ENCODE results near the gene NPPA.
"Not testable (repeated sequence)": the region's sequence is repeated elsewhere in the genome, so short reads cannot be mapped to it uniquely, and the experiment has no call there.

NPPA gene

GRCh38 chr1:11805422-11806306, 41.9 kb downstream of the NPPA start, which contains the start of the genes CLCN6 and MTHFR:
Gene CLCN6, plus strand, starts transcription at chr1:11806191. Its CDS starts 72 bp downstream, at chr1:11806263.
Gene MTHFR, minus strand, starts transcription at chr1:11805964. Its CDS starts 2,848 bp downstream, at chr1:11803116.
- DNase-seq, result peak; percentile 98

- peak; percentile 34 for DNase-seq
These were observed 42.7 kb downstream of the NPPA start for GRCh38 chr1:11804666-11805421.

- DNase-seq, result not testable (repeated sequence)
These were observed 43.5 kb downstream of the NPPA start for GRCh38 chr1:11803924-11804665.

- DNase-seq, result peak; percentile 84
These were observed 44.4 kb downstream of the NPPA start for GRCh38 chr1:11802973-11803885.

GRCh38 chr1:11802616-11802972, 45.0 kb downstream of the NPPA start:
- no peak for DNase-seq

GRCh38 chr1:11800756-11801433, 46.7 kb downstream of the NPPA start:
- no peak for DNase-seq

GRCh38 chr1:11800391-11800755, 47.2 kb downstream of the NPPA start:
- no peak for DNase-seq

GRCh38 chr1:11799896-11800295, 47.7 kb downstream of the NPPA start:
- DNase-seq, result no peak

- DNase-seq, result no peak
These were observed 48.5 kb downstream of the NPPA start for GRCh38 chr1:11799099-11799498.

- DNase-seq, result no peak
These were observed 49.9 kb downstream of the NPPA start for GRCh38 chr1:11797525-11798216.

GRCh38 chr1:11796036-11796828, 51.4 kb downstream of the NPPA start:
- no peak for DNase-seq

Data from CD4-positive, alpha-beta T cell treated with Interleukin-10 for 1 hour (primary cell).